Amniotic epithelial cell (primary cell): ENCODE measurements around the gene MYLK.

ENCODE experiments used
- DNase-seq: peaks from one replicate; pipeline ENCODE4 v3.0.0-alpha.2; 2010; ENCODE audit warnings: low read depth

MYLK gene

DNA sequence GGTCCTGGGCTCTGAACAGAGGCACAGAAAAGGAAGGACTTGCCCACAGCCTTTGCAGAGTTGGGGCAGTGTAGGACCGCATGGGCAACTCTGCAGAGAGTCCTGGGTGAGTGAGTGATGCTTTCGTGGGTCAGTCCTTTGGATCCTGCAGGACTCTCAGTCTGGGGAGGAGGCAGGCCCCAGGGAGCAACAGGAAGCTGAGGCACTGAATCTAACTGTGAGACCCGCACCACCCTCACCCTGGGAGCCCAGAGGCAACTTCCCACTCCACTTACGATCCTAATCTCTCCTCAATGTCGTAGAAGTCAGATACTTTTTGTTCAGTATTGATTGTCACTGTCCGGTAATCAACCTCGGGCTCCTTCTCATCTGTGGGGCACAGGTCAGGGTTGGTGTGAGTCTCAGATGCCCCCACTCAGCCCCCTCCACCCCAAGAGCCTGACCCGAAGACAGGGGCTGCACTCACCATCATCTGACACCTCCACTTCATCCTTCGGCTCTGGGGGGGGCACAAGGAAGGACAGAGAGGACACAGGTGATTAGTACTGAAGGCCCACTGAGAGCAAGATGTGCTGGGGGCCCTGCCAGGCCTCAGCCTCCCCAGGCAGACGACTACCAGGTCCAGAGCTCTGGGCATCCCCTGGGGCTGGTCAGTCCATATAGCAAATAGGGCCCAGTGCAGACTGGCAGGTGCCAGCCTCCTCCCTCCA is 235.3 kb downstream of the MYLK start:
- DNase-seq: no peak

GRCh38 chr3:123644358-123644757 is 239.8 kb downstream of the MYLK start:
- DNase-seq: peak; percentile 33

DNA sequence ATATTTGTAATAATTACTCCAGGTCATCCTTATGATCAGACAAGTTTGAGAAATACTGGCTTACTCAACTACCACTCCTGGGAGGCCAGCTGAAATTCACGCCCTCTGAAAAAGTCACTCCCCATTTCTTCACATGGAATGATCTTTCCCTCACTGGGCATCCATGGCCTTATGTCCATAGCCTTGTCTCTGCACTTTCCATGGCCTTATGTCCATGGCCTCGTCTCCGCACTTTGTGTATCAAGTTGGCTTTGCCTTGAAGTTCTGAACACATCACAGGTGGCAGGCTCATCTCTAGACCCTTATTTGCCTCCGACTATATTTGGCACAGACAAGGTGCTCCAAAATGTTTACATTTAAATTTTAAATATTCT is 241.2 kb downstream of the MYLK start:
- no peak for DNase-seq

DNA sequence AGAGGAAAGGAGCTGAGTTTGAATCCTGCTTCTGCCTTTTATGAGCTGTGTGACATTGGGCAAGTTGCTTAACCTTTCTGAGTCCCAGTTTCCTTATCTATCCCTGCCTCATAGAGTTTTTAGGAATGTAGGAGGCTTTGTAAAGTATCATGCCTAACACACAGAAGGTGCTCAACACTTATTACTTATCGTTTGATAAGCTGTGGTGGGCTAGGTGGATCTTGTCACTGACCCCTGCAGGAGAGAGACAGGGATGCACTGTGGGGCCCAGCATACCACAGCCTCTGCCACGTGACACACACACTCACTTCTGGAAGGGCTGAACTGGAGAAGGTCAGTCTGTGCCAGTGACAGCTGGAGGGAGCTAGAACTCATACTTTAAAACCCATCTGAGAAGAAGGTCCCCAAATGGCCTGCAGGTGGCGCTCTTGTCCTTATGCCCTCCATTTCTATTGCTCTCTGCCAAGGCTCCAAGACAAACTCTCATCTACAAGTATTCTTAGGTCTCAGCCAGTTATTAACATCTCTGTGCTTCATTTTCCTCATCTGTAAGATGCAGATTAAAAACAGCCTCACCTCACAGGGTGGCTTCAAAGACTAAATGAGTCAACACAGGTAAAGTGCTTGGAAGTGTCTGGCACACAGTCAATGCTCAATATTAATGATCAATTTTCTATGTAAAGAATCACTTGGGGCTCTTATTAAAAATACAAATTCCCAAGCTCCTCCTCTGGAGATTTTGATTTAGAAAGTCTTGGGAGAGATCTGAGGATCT is 241.8 kb downstream of the MYLK start:
- peak; percentile 93 for DNase-seq

GRCh38 chr3:123641505-123641904 is 242.6 kb downstream of the MYLK start:
- DNase-seq: no peak

DNA sequence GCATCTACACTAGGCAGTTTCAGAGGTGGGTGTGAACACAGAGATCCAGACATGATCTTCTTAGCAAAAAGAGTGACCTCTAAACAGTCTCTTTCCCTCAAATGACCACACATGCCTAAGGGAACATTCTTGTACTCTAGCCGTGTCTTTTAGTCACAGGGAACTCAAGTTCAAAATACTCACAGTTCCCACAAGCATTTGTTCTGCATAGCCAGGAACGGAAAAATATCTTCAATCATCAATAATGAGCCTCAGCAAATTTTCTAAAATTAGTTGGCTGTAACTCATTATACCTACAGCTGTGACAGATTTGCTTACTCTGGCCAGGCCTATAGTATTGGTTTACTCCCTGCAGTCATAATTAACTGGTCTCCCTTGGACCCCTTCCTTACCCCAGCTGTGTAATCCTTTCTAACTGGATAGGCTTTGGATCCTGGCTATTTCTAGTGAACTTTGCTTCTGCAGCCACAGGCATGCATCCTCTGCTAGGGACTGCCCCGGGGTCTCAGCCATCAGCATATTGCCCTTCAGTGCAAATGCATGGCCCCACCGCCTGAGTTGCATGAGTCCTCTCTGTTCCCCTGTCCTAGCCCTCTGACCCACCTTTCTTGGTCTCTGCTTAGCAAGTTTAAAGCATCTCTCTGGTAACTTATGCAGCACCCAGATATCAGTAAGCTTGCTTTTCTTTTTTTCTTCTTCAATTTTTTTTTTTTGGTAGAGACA is 243.2 kb downstream of the MYLK start:
- DNase-seq: no peak

GRCh38 chr3:123640311-123640710 is 243.8 kb downstream of the MYLK start:
- DNase-seq: no peak

DNA sequence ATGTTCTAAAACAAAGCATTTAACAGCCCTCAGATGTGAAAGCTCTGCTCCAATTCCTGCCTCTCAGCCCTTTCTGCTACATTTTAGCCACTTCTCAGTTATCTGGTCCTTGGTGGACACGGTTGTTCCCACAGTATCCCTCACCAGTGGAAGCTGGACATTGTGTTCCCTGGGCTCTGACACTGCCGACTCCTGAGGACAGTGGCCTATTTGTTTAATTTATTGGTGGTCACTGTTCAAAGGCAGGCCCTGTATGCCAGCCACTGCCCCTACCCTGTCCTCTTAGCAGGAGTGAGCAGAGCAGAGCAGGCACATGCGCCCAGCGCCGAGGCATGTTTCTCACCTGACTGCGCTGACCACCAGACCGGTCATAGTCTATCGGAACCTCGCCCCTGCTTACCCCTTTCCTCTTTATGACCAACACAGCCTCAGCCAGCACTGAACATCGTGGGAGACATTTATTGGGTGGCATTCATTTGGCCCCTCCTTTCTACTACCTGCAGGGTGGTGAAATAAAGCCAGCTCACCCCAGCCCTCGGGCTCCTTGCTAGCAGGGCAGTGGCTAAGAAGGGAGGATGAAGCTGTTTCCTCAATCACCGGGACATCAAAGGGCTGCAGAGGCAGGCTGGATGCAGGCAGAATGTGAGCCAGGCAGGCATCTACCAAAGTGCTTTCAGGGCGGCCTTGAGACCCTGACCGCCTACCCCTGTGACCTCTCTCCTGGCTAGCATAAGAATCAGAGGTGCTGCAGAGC is 245.0 kb downstream of the MYLK start:
- DNase-seq: no peak

- DNase-seq: no peak
These were observed 246.3 kb downstream of the MYLK start for GRCh38 chr3:123637841-123638240.

DNA sequence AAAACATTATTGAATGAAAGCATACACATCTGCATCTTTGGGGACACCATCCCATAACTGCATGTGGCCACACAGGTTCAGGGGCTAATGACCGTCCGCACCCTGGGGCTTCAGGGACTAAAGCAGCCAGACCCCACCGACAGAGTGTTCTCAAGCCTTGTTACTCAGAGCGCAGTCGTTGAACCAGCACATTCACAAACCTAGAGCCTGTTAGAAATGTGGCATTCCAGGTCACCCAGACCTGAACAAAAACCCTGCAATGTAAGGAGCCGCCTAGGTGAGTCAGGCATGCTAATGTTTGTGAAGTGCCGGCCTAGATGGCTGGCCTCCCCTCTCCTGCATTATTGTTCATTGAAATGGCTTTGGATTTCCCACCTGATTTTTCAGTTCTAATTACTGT is 247.0 kb downstream of the MYLK start:
- DNase-seq: no peak

- no peak for DNase-seq
These were observed 247.7 kb downstream of the MYLK start for GRCh38 chr3:123636431-123636841.

DNA sequence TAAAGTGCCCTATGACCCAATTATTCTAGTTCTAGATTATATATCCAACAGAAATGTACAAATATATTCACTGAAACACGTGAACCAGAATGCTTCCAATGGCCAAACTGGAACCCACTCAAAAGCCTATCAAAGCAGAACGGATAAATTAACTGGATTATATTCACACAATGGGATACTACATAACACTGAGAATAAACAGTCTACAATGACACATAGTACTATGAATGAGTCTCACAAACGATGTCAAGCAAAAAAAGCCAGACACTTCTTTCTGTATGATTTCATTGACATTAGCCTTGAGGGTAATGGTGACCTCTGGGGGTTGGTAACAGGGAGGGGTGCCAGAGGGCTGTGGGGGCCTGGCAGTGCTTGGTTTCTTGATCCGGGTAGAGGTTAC is 248.4 kb downstream of the MYLK start:
- no peak for DNase-seq

DNA sequence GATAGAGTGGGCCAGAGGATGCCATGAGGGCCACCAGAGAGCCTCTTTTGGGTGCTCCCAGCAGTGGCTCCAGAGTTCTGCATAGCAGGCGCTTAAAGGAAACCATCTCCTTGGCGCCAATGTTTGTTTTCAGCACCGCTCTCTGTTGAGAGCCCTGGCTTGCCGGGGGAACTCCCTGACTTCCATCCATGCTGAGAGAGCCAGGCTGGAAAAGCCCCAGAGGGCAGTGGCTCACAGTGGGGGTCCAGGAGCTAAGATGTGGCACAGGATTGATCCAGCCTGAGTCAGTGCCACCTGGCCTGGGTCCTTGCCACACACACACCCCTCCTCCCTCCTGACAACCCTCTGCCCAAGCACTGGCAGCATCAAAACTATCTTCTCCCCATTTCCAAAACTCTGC is 248.9 kb downstream of the MYLK start:
- no peak for DNase-seq

GRCh38 chr3:123634149-123635051 is 249.7 kb downstream of the MYLK start:
- DNase-seq: no peak

- DNase-seq: no peak
These were observed 250.6 kb downstream of the MYLK start for GRCh38 chr3:123633530-123633929.

- peak; percentile 82 for DNase-seq
These were observed 251.9 kb downstream of the MYLK start for GRCh38 chr3:123632161-123632655.

DNA sequence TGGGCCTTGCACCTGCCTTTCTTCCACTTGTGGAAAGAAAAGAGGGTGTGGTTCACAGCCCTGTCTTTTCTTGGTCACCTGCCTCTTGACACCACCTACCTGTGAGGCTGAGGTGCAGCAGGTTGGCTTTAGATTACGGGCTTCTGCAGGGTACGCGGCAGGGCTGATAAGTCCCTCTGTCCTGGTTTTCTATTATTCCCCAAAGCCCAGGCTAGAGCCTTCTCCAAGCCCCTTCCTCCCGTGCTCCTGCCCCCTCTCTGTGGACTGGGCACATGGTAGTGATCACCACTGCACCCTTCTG is 254.4 kb downstream of the MYLK start:
- no peak for DNase-seq

DNA sequence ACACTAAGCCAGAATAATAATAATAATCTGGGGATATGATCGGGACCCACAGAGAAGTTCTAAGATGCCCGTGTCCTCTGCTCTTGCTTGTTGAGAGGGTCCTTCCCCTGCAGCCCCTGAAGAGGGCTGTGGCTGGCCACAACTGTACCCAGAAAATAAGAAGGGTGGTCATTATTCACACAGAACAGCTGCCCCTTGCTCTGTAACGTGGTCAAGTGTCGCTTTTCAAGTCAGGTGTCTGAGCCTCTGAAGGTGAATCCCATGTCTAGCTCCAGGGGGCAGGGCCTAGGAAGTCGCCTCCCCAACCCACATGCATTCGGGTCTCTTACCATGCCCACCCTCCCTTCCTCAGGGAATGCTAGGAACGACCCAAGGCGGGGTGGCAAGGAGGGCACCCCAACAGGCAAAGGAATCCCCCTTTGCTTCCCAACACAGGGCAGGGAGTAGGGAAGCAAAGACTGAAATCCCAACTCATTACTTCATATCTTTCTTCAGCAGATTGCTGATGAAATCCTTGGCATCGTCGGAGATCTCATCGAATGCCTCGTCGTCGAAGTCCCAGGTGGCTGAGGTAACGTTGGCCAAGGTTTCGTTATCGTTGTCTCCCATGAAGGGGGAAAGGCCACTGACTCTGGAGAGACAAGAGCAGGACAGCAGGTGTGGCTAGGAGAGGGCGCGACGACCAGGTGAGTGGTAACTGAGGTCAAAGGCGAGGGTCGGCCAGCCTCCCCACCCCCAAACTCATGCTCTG is 255.0 kb downstream of the MYLK start:
- DNase-seq: no peak

DNA sequence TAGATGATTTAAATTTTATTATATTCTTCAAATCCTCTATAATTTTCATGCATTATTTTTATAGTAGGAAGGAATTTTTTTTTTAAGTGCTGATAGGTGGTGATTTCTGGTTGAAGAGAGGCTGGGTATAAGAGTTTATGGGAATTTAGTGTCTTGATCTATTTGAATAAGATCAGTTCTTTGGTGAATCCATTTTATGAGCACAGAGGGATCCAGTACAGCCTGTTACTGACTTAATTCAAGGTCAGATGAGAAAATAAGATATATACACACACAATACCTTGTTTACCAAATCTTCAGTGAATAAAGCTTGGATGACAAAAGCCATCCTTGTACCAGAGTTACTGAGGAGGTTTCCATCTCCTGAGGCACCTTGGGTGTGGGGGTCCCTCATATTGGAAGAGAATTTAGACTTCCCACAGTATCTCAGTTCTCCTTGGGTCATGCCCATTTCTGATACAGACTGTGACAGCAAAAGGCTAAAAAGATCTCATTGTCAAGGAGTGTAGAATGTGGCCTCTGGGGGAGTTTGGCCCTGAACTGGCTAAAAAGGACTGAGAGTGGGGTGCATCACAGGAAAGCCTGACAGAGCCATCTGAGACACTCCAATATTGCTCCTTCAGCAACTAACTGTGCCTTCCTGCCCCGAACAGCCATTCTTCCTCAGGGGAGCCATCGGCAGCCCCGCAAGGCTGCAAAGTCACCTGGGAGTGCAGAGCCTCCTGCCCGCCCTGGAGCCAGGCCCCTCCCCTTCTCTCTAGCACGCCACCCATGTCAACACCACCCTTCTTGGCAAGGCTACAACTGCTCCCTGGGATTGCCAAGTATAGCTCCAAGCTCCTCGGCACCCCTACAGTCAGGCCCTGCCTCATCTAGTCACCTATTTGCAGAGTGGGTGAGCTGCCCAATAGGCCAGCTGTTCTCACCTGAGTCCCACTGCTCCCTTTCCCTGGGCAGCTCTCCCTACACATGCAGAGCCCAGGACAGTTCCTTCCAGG is 256.2 kb downstream of the MYLK start:
- no peak for DNase-seq
